ENCODE measurements around the gene CELA2A.
A peak's percentile ranks its signal among the peaks of the same experiment; 100 is the strongest.
"Not testable (repeated sequence)": the region's sequence is repeated elsewhere in the genome, so short reads cannot be mapped to it uniquely, and the experiment has no call there.

Gene CELA2A

DNA sequence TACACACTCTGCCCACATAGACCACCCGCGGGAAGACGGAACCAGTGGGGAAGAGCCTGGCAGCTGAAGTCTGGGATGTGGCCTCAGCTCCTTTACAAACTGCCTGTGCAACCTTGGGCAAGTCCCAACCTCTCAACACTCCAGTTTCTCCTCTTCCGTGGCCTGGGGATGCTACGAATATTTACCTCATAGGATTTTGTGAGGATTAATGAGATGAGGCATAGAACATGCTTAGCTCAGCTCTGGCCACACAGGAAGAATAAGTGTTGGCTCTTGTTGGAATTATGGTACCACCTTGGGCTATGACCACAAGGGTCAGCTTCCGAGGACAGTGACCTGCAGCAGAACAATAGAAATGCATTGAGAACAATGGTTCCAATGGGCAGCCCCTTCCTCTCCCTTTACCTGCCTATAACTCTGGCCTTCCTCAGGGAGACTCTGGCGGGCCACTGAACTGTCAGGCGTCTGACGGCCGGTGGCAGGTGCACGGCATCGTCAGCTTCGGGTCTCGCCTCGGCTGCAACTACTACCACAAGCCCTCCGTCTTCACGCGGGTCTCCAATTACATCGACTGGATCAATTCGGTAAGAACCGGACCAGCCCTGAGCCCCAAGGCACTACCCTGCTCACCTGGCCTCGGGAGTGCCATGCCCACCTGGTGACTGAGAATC, 10.6 kb downstream of the CELA2A start:
- DNase-seq (ENCODE audit: insufficient read length, low spot score); FAIRE-seq: not testable (repeated sequence)

DNA sequence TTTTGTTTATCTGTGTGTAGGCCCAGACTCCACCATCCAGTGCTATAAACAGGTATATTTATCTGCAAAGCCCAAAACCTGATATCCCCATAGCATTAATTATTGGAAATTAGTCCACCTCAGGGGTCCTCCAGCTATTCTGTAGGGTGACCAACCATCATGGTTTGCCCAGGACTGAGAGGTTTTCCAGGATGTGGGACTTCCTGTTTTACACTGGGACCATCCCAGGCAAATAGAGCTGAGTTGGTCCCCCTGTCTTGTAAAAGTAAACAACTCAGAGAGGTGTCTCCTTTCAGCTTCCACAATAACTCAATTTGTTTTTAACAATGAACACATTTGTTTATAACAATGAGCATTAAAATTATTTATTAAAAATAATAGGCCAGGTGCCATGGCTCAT, 11.6 kb downstream of the CELA2A start:
- no peak for FAIRE-seq
- no peak for DNase-seq (ENCODE audit: insufficient read length, low spot score)

DNA sequence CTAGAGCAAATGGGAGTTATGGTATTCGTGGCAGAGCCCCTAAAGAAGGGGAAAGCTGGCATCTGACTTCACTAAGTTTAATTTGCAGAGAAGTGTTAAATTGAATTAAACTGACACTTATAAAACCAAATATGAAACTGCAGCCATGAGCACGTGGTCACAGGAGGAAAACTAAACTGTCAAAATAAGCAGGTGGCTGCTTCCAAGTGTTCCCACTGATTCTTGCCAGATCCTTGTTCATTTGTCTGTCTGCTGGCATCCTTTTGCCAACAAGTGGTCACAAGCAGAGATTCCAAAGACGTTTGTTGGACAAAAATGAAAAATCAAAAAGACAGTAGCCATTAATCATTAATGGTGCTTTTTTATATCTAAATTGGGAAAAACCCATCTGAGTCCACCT, 12.8 kb downstream of the CELA2A start:
- DNase-seq (ENCODE audit: insufficient read length, low spot score) (no peak), FAIRE-seq (no peak)

DNA sequence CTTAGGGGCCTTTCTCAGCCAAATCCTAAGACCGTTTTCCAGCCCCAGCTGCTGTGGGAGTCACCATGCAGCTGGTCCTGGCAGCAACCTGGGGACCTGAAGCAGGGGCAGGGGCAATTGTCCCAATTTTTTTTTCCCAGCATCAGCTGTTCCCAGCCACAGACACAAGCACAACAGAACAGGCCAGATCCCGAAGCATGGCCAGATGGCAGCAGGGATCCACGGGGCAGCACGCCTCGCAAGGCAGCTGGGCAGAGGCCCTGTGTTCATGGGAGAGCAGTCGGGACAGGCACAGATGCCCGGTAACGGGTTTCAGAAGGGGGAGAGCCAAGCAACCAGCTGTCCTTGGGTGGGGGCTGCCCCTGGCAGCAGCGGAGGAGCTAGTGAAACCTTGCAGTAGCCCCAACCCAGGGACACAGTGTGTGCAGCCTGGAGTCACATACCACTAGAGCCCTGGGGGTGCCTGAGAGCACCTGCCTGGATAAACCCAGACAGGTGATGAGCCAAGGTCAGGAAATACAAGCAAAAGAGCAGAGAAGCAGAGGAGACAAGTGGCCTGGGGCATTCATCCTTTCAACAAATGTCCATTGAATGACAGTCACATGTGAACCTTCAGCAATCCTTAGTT, 13.4 kb downstream of the CELA2A start:
- DNase-seq (ENCODE audit: insufficient read length, low spot score); FAIRE-seq: not testable (repeated sequence)

DNA sequence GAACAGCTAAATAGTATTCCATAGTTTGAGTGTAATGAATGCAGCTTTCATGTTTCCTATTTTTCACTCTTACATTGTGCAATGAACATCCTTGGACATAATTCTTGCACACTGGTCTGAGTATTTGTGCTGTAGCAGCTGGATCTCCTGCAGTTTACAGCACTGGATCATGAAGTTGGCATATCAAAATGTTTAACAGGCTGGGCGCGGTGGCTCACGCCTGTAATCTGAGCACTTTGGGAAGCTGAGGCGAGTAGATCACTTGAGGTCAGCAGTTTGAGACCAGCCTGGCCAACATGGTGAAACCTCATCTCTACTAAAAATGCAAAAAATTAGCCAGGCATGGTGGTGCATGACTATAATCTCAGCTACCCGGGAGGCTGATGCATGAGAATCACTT, 14.5 kb downstream of the CELA2A start:
- DNase-seq (ENCODE audit: insufficient read length, low spot score); FAIRE-seq: not testable (repeated sequence)

DNA sequence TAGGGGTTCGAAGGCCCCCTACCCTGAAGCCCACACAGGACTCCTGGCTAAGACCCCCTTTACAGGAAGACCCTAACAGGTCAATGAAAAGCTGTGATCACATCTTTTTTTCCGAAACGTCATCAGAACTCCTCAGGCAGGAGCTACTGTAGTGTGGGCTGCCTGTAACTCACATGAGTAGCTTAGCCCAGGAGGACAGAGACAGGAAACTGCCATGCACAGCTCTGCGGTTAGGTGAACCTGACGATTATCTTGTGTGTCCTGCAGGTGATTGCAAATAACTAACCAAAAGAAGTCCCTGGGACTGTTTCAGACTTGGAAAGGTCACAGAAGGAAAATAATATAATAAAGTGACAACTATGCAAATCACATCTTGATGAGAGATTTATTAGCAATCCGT, 15.2 kb downstream of the CELA2A start:
- not testable (repeated sequence) for DNase-seq (ENCODE audit: insufficient read length, low spot score); FAIRE-seq

DNA sequence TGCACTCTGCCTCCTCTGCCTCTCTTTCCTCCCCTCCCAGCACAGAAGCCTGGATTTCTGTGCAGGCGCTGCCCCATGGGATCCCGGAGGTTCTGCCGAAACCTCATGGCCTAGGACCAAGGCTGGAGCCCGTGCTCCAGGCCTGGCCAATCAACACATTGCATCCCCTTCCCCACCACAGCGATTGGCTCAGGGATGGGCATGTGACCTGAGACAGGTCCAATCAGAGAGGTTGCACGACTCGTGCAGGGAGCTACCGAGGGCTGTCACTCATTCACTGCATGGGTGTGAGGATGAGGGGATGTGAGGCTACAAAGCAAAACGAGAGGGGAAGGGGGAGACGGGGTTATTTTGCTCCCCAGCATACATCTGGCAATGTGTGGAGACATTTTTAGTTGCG, 16.1 kb downstream of the CELA2A start:
- no peak for DNase-seq (ENCODE audit: insufficient read length, low spot score)
- FAIRE-seq = no peak

DNA sequence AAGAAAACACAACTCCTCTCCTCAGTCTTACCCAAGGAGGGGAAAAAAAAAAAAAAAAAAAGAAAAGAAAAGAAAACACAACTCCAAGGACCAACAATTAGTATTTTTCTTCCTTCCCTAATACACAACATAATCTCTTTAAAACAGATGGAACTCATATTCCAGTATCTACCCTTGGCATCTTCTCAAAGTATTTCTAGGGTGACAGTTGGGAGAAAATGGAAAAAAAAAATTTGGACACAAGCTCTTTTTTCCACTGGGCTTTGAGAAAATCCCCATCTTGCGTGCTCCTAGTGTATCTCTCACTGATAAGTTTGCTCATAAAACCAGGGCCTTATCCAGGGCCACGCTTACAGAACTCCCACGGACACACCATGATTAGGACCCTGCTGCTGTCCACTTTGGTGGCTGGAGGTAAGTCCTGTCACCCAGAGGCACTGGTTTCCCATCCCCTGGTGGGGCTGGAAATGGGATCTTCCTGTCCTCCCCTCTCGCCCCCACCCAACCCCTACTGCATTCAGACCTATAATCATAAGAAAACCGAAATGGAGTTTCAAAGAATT, 19.3 kb downstream of the CELA2A start, which contains the start of gene CELA2B:
TSS of gene CELA2B (plus strand) at position 353 of the 563 bp plus-strand sequence. CDS start at position 375, 22 bp downstream.
- FAIRE-seq (no peak), DNase-seq (ENCODE audit: insufficient read length, low spot score) (no peak)

DNA sequence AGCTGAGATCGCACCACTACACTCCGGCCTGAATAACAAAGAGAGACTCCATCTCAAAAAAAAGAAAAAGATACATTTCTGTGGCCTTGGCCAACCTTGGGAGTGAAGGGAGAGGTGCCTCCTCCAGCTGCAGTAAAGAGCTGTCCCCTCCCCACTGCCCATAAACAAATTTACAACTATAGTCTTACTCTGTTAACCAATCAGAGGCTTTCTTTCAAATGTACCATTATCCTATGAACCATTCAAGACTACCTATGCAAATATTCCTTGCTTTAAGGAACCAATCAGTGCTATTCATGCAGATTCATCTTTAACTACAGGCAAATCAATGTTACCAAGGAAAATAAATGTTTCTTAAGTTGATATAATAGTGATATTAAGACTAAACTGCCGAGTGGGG, 20.4 kb downstream of the CELA2A start:
- FAIRE-seq (no peak), DNase-seq (ENCODE audit: insufficient read length, low spot score) (no peak)

DNA sequence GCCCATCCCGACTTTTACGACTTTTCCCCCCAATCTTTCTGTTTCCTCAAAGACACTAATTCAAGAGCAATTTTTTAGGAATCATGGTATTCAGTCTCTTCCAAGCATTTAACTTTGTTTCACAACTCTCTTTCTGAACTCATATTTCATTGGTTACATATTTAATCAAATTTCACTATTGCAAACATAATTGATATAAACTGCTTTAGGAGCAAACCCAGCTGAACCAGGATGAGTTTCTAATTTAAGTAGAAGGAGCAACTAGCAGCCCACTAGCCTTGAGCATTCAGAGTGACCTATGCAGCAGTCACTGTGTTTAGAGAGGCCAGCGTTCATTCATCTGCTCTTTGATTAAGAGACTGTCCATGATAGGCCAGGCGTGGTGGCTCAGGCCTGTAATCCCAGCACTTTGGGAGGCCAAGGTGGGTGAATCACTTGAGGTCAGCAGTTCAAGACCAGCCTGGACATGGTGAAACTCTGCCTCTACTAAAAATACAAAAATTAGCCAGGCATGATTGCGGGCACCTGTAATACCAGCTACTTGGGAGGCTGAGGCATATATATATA, 21.2 kb downstream of the CELA2A start:
- FAIRE-seq (no peak), DNase-seq (ENCODE audit: insufficient read length, low spot score) (no peak)

DNA sequence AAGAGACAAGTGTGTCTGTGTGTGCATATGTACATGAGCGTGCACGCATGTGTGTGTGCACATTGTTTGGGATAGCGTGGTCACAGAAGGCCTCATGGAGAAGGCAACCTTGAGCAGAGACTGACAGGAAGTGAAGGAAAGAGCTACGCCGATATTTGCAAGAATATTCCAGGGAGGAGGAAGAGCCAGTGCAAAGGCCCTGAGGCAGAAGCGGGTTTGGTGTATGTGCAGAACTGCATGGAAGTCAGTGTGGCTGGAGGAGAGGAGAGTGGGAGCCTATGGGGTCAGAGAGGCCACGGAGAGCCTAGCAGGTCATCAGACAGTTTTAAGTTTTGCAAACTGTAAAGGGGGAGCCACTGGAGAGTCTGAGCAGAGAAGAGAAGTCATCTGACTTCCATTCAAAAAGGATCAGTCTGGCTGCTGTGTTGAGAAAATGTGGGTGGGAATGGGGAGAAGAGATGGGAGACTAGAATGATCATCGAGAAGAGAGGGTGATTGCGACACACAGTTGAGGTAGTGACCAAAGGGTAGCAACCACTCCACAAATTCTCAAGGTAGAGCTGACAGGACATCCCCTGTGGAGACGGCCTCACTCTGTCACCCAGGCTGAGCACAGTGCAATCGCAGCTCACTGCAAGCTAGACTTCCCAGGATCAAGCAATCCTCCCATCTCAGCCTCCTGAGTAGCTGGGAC, 23.3 kb downstream of the CELA2A start:
- FAIRE-seq (no peak), DNase-seq (ENCODE audit: insufficient read length, low spot score) (no peak)

DNA sequence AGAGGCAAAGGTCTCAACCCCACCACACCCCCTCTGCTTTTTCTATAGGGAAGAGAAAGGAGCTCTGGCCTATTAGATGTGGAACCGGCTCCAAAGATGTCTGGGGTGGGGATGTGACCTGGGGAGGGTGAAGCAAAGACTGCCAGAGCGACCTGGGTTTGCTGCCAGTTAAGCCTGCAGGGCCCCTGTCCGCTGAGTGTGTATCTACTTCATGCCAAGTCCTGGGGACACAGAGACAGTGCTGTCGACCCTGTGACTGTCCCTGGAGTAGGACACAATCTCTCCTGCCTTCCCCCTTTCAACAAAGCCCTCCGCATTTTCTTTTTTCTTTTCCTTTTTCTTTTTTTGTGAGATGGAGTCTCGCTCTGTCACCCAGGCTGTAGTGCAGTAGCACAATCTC, 25.9 kb downstream of the CELA2A start:
- DNase-seq (ENCODE audit: insufficient read length, low spot score); FAIRE-seq: not testable (repeated sequence)

DNA sequence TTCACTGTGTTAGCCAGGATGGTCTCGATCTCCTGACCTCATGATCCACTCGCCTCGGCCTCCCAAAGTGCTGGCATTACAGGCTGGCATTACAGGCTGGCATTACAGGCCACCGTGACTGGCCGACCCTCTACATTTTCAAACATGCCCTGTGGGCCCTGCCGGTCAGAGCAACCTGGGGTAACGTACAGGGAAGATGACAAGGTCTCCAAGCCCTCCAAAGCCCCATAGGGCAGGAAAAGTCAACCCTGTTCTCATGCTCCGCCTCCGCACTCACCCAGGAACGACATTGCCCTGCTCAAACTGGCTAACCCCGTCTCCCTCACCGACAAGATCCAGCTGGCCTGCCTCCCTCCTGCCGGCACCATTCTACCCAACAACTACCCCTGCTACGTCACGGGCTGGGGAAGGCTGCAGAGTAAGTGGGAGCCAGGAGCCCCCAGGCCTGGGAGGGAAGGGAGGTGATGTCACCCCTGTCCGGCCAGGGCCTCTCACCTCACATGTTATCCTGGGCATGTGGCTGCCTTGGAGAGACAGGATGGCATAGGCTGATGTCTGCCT, 26.5 kb downstream of the CELA2A start:
- FAIRE-seq = not testable (repeated sequence)

DNA sequence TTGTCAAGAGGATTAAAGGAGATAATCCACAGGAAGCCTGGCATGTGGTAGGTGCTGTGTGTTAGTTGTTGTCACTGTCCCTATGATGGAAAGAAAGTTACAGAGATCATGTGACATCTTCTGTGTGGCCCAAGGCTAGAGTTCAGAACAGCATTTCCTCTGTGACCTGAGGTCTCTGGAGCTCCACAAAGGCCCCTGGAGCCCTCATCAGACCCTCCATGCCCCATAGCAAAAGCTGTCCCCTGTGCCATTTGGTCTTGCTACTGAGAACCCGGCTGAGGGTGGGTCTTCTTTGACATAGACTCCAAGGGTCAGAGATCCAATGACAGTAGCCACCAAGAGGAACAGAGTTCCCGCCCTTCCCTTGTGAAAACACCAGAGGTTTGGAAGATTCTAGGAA, 27.4 kb downstream of the CELA2A start:
- FAIRE-seq = no peak
- DNase-seq (ENCODE audit: insufficient read length, low spot score) = no peak

More for the DNA sequence above, 26.5 kb downstream of the CELA2A start:
- not testable (repeated sequence) for DNase-seq (ENCODE audit: insufficient read length, low spot score)

DNA sequence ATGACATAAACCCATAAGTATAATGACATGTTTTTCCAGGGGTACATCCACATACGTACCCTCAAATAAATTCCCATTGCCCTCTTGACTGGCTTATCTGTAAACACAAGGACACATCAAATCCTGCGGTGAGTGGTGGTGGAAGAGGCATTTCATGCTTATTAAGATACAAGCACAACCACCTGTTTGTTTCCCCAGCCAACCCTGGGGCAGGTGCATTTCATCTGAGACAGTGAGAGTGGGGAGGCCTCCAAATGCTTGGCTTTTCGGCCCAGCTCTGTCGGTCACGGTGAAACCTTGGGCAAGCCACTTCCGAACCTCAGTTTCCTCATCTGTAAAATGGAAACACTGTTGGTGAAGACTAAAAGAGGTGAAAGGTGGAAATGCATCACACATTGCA, 27.9 kb downstream of the CELA2A start:
- peak; percentile 42 for FAIRE-seq
- DNase-seq (ENCODE audit: insufficient read length, low spot score) = not testable (repeated sequence)

DNA sequence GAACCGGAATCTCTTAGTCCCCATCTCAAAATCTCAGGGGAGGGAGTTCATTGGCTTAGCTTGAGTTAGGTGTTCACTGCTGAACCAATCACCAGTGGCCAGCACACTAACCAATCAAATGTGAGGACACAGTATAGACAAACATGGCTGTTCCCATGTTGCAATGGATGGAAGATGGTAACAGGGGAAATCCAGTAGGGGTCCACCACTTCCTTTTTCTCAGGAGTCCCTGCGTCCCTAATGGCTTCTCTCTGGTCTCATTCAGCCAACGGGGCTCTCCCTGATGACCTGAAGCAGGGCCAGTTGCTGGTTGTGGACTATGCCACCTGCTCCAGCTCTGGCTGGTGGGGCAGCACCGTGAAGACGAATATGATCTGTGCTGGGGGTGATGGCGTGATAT, 29.1 kb downstream of the CELA2A start:
- FAIRE-seq = no peak
- DNase-seq (ENCODE audit: insufficient read length, low spot score) = no peak

DNA sequence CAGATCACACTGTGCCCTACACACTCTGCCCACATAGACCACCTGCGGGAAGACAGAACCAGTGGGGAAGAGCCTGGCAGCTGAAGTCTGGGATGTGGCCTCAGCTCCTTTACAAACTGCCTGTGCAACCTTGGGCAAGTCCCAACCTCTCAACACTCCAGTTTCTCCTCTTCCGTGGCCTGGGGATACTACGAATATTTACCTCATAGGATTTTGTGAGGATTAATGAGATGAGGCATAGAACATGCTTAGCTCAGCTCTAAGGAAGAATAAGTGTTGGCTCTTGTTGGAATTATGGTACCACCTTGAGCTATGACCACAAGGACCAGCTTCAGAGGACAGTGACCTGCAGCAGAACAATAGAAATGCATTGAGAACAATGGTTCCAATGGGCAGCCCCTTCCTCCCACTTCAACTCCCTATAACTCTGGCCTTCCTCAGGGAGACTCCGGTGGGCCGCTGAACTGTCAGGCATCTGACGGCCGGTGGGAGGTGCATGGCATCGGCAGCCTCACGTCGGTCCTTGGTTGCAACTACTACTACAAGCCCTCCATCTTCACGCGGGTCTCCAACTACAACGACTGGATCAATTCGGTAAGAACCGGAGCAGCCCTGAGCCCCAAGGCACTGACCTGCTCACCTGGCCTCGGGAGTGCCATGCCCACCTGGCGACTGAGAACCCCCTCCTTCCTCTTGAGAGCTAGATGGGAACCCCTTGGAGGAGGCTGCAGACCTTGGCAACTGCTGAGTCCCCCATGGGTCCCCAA, 30.5 kb downstream of the CELA2A start:
- FAIRE-seq; DNase-seq (ENCODE audit: insufficient read length, low spot score): not testable (repeated sequence)

DNA sequence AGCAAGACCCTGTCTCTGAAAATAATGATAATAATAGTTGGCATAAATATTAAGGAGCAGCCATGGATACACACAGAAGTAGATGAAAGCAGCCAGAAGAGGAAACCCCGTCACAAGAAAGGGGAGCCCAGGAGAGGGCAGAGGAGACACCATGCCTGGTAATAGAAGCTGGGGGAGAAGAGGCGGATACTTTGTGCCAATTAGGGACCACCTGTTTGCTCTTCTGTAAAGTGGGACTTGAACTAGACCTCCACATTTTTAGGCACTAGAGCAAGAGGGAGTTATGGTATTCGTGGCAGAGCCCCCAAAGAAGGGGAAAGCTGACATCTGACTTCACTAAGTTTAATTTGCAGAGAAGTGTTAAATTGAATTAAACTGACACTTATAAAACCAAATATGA, 31.8 kb downstream of the CELA2A start:
- FAIRE-seq = no peak
- no peak for DNase-seq (ENCODE audit: insufficient read length, low spot score)

DNA sequence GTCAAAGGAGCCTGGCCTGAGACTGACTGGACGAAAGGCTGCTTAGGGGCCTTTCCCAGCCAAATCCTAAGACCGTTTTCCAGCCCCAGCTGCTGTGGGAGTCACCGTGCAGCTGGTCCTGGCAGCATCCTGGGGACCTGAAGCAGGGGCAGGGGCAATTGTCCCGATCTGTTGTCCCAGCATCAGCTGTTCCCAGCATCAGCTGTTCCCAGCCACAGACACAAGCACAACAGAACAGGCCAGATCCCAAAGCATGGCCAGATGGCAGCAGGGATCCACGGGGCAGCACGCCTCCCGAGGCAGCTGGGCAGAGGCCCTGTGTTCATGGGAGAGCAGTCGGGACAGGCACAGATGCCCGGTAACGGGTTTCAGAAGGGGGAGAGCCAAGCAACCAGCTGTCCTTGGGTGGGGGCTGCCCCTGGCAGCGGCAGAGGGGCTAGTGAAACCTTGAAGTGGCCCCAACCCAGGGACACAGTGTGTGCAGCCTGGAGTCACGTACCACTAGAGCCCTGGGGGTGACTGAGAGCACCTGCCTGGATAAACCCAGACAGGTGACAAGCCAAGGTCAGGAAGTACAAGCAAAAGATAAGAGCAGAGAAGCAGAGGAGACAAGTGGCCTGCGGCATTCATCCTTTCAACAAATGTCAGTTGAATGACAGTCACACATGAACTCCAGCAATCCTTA, 32.7 kb downstream of the CELA2A start:
- no peak for DNase-seq (ENCODE audit: insufficient read length, low spot score)
- FAIRE-seq = peak; percentile 9

Data from HTR-8/SVneo (cell line).